Fibroblast of skin of back (primary cell): ENCODE data around the gene DLG2.
"Not testable (repeated sequence)": the region's sequence is repeated elsewhere in the genome, so short reads cannot be mapped to it uniquely, and the experiment has no call there.

Experiments used
- DNase-seq: peaks from one replicate; pipeline ENCODE4 v3.0.0-alpha.2; 2013

Gene DLG2

DNA sequence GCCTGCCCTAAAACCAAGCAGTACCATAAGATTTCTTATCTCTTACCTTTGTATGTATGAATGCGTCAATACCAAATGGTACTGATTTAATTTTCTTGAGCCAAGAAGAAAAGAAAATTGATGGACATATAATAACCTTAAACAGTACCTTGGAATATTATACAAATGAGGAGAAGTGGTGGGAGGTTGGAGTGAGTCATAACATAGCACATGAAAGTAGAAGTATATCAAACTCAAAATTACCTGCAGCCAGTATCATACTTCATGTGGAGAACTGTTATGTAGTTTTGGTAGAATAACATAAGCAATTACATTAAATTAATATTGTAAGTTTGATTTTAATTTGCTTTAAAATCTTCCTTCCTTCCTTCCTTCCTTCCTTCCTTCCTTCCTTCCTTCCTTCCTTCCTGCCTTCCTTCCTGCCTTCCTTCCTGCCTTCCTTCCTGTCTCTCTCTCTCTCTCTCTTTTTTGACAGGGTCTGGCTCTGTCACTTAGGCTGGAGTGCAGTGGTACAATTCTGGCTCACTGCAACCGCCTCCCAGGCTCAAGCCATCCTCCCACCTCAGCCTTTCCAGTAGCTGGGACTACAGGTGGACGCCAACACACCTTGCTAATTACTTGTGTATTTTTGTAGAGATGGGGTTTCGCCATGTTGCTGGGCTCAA, 1880.1 kb downstream of the DLG2 start:
- DNase-seq = no peak

- no peak for DNase-seq
These were observed 1882.4 kb downstream of the DLG2 start for GRCh38 chr11:83744620-83745192.

DNA sequence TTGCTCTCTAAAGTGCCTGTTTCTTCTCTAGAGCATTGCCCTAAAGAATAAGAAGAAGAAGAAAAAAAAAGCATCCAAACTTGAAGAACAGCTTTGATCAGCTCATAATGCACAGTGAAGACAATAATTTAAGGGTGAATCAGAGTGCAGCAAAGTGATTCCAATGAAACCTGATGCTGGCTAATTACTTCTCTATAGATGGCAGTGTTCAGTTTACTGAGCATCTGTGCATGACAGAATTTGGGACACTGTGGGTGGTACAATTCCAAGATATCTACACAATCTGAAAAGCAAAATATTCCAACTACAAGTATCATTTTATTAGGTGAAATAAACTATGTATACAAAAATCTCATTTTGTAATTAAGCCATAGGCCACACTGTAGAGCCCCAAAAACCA, 1890.5 kb downstream of the DLG2 start:
- no peak for DNase-seq

GRCh38 chr11:83734120-83734519, 1893.0 kb downstream of the DLG2 start:
- no peak for DNase-seq

- DNase-seq = not testable (repeated sequence)
These were observed 1895.9 kb downstream of the DLG2 start for GRCh38 chr11:83731288-83731687.

DNA sequence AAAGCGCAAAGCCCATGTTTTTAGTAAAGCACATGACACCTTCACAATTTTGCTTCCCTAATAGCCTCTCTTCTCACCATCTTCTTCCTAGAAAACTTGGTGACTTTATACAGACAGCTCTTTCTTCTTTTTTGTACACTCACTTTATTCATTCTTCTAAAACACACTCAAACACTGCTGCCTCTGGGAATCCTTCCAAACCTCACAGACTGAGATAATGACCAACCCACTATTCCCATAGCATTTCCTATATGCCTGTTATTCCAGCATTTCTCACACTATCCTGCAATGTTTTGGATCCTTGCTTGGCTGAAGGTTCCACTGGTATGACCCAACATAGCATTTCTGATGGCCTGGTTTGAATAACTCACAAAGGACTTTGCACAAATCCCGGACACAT, 1898.9 kb downstream of the DLG2 start:
- DNase-seq = no peak

GRCh38 chr11:83727251-83727650, 1899.9 kb downstream of the DLG2 start:
- DNase-seq = no peak

GRCh38 chr11:83726316-83726715, 1900.8 kb downstream of the DLG2 start:
- no peak for DNase-seq

GRCh38 chr11:83725728-83726127, 1901.4 kb downstream of the DLG2 start:
- DNase-seq = no peak

DNA sequence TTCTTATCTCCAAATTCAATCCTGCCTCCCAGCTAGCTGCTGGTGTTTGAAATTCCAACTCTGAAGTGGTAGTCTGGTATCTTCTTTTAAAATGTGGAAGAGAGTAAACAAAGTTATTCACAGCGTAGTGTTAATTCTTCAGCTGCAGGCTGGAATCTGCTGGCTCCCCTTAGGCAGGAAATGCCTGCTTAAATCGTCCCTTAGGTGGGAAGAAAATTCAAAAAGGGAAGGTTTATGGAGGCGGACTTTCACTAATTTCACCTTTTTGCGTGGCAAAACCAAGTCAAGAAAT, 1901.9 kb downstream of the DLG2 start:
- no peak for DNase-seq

GRCh38 chr11:83723999-83724398, 1903.1 kb downstream of the DLG2 start:
- DNase-seq = peak; percentile 62

- DNase-seq = no peak
These were observed 1904.6 kb downstream of the DLG2 start for GRCh38 chr11:83722392-83723119.

- DNase-seq = no peak
These were observed 1905.9 kb downstream of the DLG2 start for GRCh38 chr11:83721263-83721662.

GRCh38 chr11:83720675-83721074, 1906.5 kb downstream of the DLG2 start:
- no peak for DNase-seq

GRCh38 chr11:83717537-83717936, 1909.6 kb downstream of the DLG2 start:
- no peak for DNase-seq

DNA sequence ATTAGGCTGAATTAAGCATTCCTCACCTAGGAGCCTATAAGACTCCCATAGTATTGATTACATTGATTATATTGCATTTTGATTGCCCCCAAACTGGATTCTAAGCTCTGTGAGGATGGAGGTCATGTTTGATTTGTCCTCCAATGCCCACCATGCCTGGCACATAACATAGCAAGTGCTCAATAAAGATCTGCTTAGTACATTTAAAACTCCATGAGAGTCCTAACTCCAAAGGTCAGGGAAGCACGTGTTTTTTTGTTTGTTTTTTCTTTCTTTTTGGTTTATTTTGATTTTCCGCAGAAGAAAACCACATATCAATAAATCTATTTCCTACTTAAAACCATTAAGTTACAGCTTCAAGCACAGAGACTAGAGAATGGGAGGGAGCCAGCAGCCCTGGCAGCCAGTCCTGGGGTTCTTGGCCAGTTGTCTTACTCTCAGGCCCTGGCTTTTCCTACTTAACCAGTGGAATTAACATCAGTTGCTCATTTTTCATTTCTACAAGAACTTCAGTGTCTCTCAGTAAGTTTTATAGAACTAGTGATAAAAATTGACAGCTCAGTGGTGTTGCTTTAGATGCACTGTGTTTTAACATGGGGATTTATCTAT, 1911.1 kb downstream of the DLG2 start:
- no peak for DNase-seq

- DNase-seq = no peak
These were observed 1913.4 kb downstream of the DLG2 start for GRCh38 chr11:83713708-83714107.

DNA sequence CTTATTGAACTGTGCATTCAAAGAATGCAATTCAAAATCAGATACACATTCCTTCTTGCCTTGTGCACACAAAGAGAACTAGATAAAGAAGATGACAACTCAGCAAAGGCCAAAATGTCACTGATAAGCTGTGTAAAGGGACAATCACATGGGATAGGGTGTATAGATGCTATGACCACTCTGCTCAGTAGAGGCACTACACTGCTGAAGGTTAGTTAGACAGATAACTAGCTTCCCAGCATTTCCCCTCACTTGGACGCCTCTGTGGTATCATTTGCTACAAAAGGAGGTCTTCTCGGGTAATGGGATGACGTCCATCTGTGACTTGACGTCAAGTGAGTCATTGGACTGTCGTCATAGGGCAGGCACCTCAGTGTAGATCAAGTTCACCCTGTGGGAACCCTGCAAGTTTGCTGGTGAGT, 1916.0 kb downstream of the DLG2 start:
- no peak for DNase-seq

DNA sequence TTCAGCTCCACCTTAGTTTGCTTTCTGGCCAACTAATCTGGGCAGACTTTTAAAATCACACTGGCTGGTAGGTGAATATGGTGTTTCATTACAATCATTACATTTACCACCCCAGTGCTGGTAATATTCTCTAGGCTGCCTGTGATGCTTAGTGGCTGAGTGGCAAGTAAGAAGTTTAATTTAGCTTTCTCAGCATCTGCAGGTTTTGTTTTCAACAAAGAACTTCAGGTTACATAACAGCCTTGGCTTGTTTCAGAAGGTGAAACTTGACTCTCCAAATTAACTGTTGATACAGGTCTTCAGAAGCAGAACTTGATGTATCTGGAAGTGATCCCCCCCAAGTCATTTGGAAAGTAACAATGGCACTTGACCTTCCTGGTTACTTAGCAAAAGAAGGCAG, 1917.7 kb downstream of the DLG2 start:
- DNase-seq = no peak

DNA sequence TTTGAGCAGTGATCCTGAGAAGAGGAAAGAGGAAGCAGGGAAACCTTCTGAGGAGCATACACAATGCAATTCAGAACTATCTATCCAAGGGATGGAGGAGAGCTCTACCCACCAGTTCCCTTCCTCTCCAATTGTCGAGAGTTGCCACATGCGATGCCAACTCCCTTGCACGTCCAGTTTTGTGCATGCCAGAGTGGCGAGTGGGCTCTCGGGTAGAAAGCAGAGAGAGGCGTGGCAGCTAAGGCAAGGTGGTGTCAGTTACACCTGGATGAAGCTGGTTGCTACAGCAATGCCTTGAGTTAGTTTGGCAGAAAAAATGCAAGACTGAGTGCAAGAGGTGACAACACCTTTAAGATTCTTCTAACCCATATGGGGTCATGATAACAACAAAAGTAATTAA, 1920.6 kb downstream of the DLG2 start:
- DNase-seq = no peak

- peak; percentile 46 for DNase-seq
These were observed 1924.3 kb downstream of the DLG2 start for GRCh38 chr11:83702796-83703195.

- no peak for DNase-seq
These were observed 1929.6 kb downstream of the DLG2 start for GRCh38 chr11:83697518-83697917.

GRCh38 chr11:83695046-83695445, 1932.1 kb downstream of the DLG2 start:
- no peak for DNase-seq
